ENCODE results near the gene PLXNA4. TPM values are rescaled to one million over a fixed set of nuclear protein-coding genes. Genes with fewer than 3 reads are reported as not detected.

Gene PLXNA4
- total RNA-seq = 1 to 10 TPM; 1.1 to 2.8 (median 1.4) TPM

- Histone ChIP-seq H3K4me1 (peaks cover 7 to 23% (median 18%) of the 10 kb centered on the region in 4 donors), H3K27me3 (peaks cover 77% of the 10 kb centered on the region), H3K36me3 (no peaks in the 10 kb centered on the region), H3K27ac (no peak within 1 kb of the TSS), H3K9me3 (no peaks in the 10 kb centered on the region), H3K4me3 (peak within 1 kb of the TSS; percentile 29 to 52 (median 37))
- DNase-seq = no peak
- TF ChIP-seq POLR2A (IDR thresholded peaks at IDR 0.05) = no peak
- no peak for TF ChIP-seq CTCF (IDR thresholded peaks at IDR 0.05)
- TF ChIP-seq EP300 (IDR thresholded peaks at IDR 0.05; ENCODE audit: low read depth) = no peak
- 2% methylated on average over 45 of the region's 67 CpGs; no CpG with 5 or more reads in 1 of the 2 donors for WGBS, 2 donors (ENCODE audit: low coverage in 1 of 2)
- in situ Hi-C loops (cut with MboI; ENCODE audit: low pct_ligation_motif_present in 1 of 4, low pct_unique_long_range_greater_than_20kb in 1 of 4, low sequenced_read_pairs in 3 of 4) = loop anchor here in 3 of 4 donors (10.0 to 25.0 kb wide), 4 partner anchors 261 to 889 kb away; no protein-coding TSS in a partner anchor
- intact Hi-C loops (cut with DNase I; ENCODE audit: low total_unique reads) = loop anchor here (5.0 kb wide), 2 partner anchors 884 to 1464 kb away; no protein-coding TSS in a partner anchor
Measured at GRCh38 chr7:132575982-132576720, at the start of gene PLXNA4. Gene PLXNA4, minus strand, starts transcription at chr7:132576470. Its CDS starts 67,777 bp downstream, at chr7:132508693.

- DNase-seq = no peak
- no peaks in the 10 kb centered on the region for H3K9me3 ChIP-seq
- in situ Hi-C loops (cut with MboI; ENCODE audit: low pct_ligation_motif_present in 1 of 4, low pct_unique_long_range_greater_than_20kb in 1 of 4, low sequenced_read_pairs in 3 of 4) = no loop called here
- H3K27ac ChIP-seq = no peak overlapping the region
- H3K4me1 ChIP-seq = no peaks in the 10 kb centered on the region
- H3K27me3 ChIP-seq = no peaks in the 10 kb centered on the region
- intact Hi-C loops (cut with DNase I; ENCODE audit: low total_unique reads) = no loop called here
- no peak overlapping the region for H3K4me3 ChIP-seq
- TF ChIP-seq POLR2A (IDR thresholded peaks at IDR 0.05) = no peak
- TF ChIP-seq CTCF (IDR thresholded peaks at IDR 0.05) = no peak
- TF ChIP-seq EP300 (IDR thresholded peaks at IDR 0.05; ENCODE audit: low read depth) = no peak
- TF ChIP-seq POLR2AphosphoS5 (IDR thresholded peaks at IDR 0.05) = no peak
- 79 to 90% methylated on average over 2 of the region's 2 CpGs for WGBS, 2 donors (ENCODE audit: low coverage in 1 of 2)
- H3K36me3 ChIP-seq = no peaks in the 10 kb centered on the region
Measured at GRCh38 chr7:132625651-132626050, 49.4 kb upstream of the PLXNA4 start.

GRCh38 chr7:132622081-132622480 lies 45.8 kb upstream of the PLXNA4 start:
- WGBS, 2 donors (ENCODE audit: low coverage in 1 of 2) = 90 to 100% methylated on average over 3 to 4 of the region's 4 CpGs

More at GRCh38 chr7:132622081-132622480, 45.8 kb upstream of the PLXNA4 start:
- Histone ChIP-seq H3K4me3 (no peak overlapping the region), H3K27me3 (no peaks in the 10 kb centered on the region), H3K9me3 (no peaks in the 10 kb centered on the region), H3K27ac (no peak overlapping the region), H3K36me3 (no peaks in the 10 kb centered on the region), H3K4me1 (no peaks in the 10 kb centered on the region)
- no peak for DNase-seq
- in situ Hi-C loops (cut with MboI; ENCODE audit: low pct_ligation_motif_present in 1 of 4, low pct_unique_long_range_greater_than_20kb in 1 of 4, low sequenced_read_pairs in 3 of 4) = no loop called here
- intact Hi-C loops (cut with DNase I; ENCODE audit: low total_unique reads) = no loop called here
- TF ChIP-seq CTCF (IDR thresholded peaks at IDR 0.05) (no peak), POLR2AphosphoS5 (IDR thresholded peaks at IDR 0.05) (no peak), POLR2A (IDR thresholded peaks at IDR 0.05) (no peak), EP300 (IDR thresholded peaks at IDR 0.05; ENCODE audit: low read depth) (no peak)
